Bronchial epithelial cell (primary cell): ENCODE measurements around the gene LRP2. TPM values are rescaled to one million over a fixed set of nuclear protein-coding genes. Genes with fewer than 3 reads are reported as not detected.

Experiments used
- DNase-seq: peaks from one replicate; pipeline ENCODE4 v3.0.0-alpha.2; 2010; ENCODE audit warnings: low read depth
- FAIRE-seq: peaks from 2 replicates; lab custom pipeline; 2011; peaks lifted over from hg19 to GRCh38; lab: Jason Lieb, UNC
- H3K27me3 ChIP-seq: 2 replicates; pipeline ENCODE4 v1.5.1; 2011; ENCODE audit warnings: low read length; ENCODE audit not compliant: control insufficient read depth, insufficient read depth
- H3K36me3 ChIP-seq: 2 replicates; pipeline ENCODE4 v1.5.1; 2011; ENCODE audit warnings: low read length; ENCODE audit not compliant: control insufficient read depth, insufficient read depth
- H3K4me3 ChIP-seq: 2 replicates; pipeline ENCODE4 v1.5.1; 2011; ENCODE audit warnings: mild to moderate bottlenecking, low read depth, low read length, control low read depth
- total RNA-seq: library from RNA; depleted of rRNA; stranded (reverse); fragments of >200 nt; gene quantifications from 2 replicates; pipeline ENCODE4 v1.2.1, GENCODE V29; 2014
- TF ChIP-seq, protein P1 (sequence below): IDR thresholded peaks from 2 replicates; pipeline ENCODE4 v1.5.1; 2011; ENCODE audit warnings: mild to moderate bottlenecking, moderate library complexity, low read length, control low read depth, inconsistent platforms; ENCODE audit not compliant: insufficient read depth, severe bottlenecking

Gene LRP2
- total RNA-seq, 1 donor from 2014 or later = not detected

DNA sequence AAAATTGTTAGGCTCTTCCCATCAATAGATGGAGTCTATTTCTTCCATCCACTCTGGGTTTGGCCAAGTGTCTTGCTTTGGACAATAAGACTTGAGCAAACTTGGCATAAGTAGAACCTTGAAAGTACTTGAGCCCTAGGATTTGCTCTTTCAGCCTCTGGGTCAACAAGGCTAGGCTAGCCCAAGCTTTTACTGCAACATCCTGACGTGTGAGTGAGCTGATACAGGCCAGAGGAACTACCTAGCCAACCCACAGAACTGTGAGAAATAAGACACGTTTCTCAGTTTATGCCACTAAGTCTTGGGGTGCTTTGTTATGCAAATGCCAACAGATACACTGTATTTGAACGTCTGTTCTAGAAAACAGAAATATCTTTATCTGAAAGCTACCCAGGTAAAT, 71.9 kb downstream of the LRP2 start:
- FAIRE-seq = no peak
- H3K27me3 ChIP-seq = peaks cover 1% of the 10 kb centered on the region

DNA sequence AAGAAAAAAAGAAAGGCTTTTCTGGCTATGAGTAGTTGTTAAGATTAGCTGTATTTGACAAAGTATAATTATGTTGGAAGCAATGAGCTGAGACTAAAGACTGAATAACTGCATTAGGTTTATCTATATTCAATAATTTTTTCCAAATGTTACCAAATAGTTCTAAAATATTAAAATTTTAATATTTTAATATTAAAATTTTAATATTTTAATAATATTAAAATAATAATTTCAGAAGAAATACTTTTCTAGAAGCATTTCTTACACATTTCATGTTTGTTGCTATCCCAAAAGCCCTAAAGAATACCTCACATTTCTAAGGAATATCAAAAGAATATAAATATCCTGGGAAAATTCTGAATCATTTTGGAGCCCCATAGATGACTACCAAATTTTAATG, 74.7 kb downstream of the LRP2 start:
- TF ChIP-seq, protein P1, sequence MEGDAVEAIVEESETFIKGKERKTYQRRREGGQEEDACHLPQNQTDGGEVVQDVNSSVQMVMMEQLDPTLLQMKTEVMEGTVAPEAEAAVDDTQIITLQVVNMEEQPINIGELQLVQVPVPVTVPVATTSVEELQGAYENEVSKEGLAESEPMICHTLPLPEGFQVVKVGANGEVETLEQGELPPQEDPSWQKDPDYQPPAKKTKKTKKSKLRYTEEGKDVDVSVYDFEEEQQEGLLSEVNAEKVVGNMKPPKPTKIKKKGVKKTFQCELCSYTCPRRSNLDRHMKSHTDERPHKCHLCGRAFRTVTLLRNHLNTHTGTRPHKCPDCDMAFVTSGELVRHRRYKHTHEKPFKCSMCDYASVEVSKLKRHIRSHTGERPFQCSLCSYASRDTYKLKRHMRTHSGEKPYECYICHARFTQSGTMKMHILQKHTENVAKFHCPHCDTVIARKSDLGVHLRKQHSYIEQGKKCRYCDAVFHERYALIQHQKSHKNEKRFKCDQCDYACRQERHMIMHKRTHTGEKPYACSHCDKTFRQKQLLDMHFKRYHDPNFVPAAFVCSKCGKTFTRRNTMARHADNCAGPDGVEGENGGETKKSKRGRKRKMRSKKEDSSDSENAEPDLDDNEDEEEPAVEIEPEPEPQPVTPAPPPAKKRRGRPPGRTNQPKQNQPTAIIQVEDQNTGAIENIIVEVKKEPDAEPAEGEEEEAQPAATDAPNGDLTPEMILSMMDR = no peak
- no peak for FAIRE-seq
- DNase-seq = no peak

More for the DNA sequence above, 71.9 kb downstream of the LRP2 start:
- Histone ChIP-seq H3K36me3 (no peaks in the 10 kb centered on the region), H3K4me3 (no peak overlapping the region)
- TF ChIP-seq, protein P1 = no peak
- DNase-seq = no peak

DNA sequence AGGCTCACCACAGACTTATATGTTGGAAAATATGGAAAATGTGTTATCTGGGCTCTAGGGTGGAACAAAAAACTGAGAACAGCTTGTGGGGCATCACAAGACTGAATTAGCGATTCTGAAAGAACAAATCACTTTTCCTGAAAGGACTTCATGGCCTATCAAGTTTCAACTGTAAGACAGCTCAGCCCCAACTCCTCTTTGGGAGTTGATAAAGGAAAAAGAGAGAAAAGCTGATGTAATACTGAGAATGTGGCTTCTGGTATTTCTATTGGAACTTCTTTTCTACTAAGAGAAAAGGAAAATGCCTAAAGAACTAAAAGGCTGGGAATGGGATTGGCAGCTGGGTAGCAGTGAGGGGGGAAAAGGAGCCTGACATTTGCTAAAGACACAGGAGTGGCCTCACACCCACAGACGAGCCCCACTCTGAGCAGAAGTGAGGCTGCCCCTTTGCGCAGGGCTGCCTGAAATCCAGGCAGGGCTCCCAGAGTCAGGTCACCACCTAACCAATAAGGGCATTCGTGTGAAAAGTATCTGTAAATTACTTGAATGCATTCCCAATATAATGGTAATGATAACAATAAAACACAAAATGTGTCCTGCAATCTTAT, 75.6 kb downstream of the LRP2 start:
- DNase-seq = no peak
- FAIRE-seq = no peak
- Histone ChIP-seq H3K4me3 (no peak overlapping the region), H3K27me3 (peaks cover 1% of the 10 kb centered on the region), H3K36me3 (no peaks in the 10 kb centered on the region)
- TF ChIP-seq, protein P1 = no peak

More for the DNA sequence above, 74.7 kb downstream of the LRP2 start:
- H3K27me3 ChIP-seq = peaks cover 1% of the 10 kb centered on the region
- no peaks in the 10 kb centered on the region for H3K36me3 ChIP-seq
- H3K4me3 ChIP-seq = no peak overlapping the region

DNA sequence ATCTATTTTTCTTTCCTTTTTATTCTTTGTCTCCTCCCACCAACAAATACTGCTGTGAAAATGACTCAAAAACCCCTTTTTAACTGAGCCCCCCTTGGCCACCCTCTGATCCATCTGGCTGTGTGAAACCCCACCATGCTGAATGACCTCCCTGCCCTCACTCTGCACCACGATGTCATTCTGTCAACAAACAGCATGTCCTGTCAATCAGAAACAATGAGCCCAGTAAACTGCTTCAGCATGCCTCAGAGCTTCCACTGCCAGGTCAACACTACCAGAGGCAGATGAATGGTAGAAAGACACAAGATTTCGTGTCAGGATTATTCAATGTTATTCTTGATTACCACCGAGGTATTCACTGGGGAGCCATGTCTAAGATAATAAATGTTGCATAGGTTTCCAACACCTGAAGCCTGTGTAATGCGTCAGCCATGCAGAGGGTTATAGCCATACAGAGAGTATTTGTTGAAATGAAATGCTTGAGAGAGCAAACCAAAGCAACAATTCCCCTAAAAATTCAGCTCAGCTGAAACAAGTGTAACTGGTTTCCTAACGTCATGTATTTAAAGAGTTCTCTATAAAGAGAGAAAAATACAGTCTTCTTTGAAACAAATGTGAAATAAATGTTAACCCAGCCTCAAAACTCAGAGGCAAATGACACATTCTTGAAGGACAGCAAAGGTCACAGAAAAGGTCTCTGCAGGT, 76.7 kb downstream of the LRP2 start:
- H3K27me3 ChIP-seq = peaks cover 1% of the 10 kb centered on the region
- TF ChIP-seq, protein P1 = no peak
- FAIRE-seq (no peak), DNase-seq (no peak)
- H3K4me3 ChIP-seq = no peak overlapping the region
- H3K36me3 ChIP-seq = no peaks in the 10 kb centered on the region

DNA sequence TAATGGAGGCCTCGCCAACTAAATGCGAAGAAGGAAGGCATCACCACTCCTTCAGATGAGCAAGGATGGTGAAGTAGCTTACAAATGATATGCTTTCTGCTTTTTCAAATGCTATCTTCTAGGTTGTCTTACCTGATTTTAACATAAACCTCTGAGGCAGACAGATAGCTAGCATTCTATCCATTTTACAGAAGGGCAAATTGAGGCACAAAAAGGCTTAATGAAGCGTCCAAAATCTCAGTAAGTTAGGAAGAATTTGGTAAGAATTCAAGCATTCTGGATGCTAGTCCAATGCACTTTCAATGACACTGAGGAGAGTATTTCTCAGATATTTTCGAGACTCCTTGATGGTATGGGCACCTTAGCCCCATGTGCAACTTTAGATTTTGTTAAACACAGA, 81.8 kb downstream of the LRP2 start:
- DNase-seq = no peak
- TF ChIP-seq, protein P1 = no peak
- FAIRE-seq = no peak
- Histone ChIP-seq H3K36me3 (no peaks in the 10 kb centered on the region), H3K4me3 (no peak overlapping the region), H3K27me3 (no peaks in the 10 kb centered on the region)
